Glutamatergic neuron (in vitro differentiated cells): ENCODE measurements around the gene COL24A1. TPM values are rescaled to one million over a fixed set of nuclear protein-coding genes. Genes with fewer than 3 reads are reported as not detected.
"Not testable (repeated sequence)": the region's sequence is repeated elsewhere in the genome, so short reads cannot be mapped to it uniquely, and the experiment has no call there.

Source experiments
- DNase-seq: peaks from one replicate; pipeline ENCODE4 v3.0.0; 2022
- H3K27ac Mint-ChIP-seq: one replicate; pipeline ENCODE4 v1.8.0; 2020; ENCODE audit warnings: mild to moderate bottlenecking, mixed read lengths, inconsistent platforms; ENCODE audit not compliant: unreplicated experiment
- H3K27me3 Mint-ChIP-seq: one replicate; pipeline ENCODE4 v1.8.0; 2020; ENCODE audit warnings: mild to moderate bottlenecking, moderate library complexity, mixed read lengths, inconsistent platforms; ENCODE audit not compliant: unreplicated experiment
- H3K36me3 Mint-ChIP-seq: one replicate; pipeline ENCODE4 v1.8.0; 2020; ENCODE audit warnings: mild to moderate bottlenecking, mixed read lengths, inconsistent platforms; ENCODE audit not compliant: unreplicated experiment
- H3K4me1 Mint-ChIP-seq: one replicate; pipeline ENCODE4 v1.8.0; 2020; ENCODE audit warnings: mild to moderate bottlenecking, low read depth, mixed read lengths, inconsistent platforms; ENCODE audit not compliant: unreplicated experiment
- H3K4me3 Mint-ChIP-seq: one replicate; pipeline ENCODE4 v1.8.0; 2020; ENCODE audit warnings: mild to moderate bottlenecking, mixed read lengths, inconsistent platforms; ENCODE audit not compliant: unreplicated experiment
- H3K9me3 Mint-ChIP-seq: one replicate; pipeline ENCODE4 v1.8.0; 2020; ENCODE audit warnings: mild to moderate bottlenecking, moderate library complexity, mixed read lengths, inconsistent platforms; ENCODE audit not compliant: unreplicated experiment
- total RNA-seq: library from RNA; stranded (reverse); fragmentation: NEBNext Ultra II Directional; extraction: Animal tissue kit (Norgen Biotek cat#: 25700); gene quantifications from one replicate; pipeline ENCODE4 v1.2.1, GENCODE V29; 2021; ENCODE audit not compliant: unreplicated experiment
- TF ChIP-seq, protein P1 (sequence below): fragments of 200-600 bp; sonication (generic); IDR thresholded peaks from one replicate; pipeline ENCODE4 v1.5.0; 2021; ENCODE audit not compliant: partially characterized antibody, unreplicated experiment

COL24A1 gene
- total RNA-seq, 1 donor from 2014 or later, result 0.15 TPM

DNA sequence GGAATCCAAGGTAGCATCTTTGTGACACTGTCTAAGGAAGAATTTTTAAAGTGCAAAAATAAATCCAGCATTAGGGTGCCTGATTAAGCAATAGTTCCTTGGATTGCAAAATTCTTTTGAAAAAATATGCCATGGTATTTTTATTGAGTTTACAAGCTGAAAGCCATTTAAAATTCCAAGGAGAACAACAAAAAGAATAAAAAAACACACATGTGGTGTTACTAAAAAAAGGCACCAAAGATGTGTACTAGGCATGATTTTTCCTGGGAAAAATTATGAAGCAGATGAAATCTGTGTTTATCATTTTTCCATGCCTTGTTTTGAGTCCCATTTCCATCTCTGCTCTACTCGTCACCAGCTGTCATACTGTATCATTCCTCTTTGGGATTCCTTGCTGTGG is 291.4 kb downstream of the COL24A1 start:
- TF ChIP-seq, protein P1, sequence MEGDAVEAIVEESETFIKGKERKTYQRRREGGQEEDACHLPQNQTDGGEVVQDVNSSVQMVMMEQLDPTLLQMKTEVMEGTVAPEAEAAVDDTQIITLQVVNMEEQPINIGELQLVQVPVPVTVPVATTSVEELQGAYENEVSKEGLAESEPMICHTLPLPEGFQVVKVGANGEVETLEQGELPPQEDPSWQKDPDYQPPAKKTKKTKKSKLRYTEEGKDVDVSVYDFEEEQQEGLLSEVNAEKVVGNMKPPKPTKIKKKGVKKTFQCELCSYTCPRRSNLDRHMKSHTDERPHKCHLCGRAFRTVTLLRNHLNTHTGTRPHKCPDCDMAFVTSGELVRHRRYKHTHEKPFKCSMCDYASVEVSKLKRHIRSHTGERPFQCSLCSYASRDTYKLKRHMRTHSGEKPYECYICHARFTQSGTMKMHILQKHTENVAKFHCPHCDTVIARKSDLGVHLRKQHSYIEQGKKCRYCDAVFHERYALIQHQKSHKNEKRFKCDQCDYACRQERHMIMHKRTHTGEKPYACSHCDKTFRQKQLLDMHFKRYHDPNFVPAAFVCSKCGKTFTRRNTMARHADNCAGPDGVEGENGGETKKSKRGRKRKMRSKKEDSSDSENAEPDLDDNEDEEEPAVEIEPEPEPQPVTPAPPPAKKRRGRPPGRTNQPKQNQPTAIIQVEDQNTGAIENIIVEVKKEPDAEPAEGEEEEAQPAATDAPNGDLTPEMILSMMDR, result no peak
- Mint-ChIP-seq H3K27ac (no peak overlapping the region), H3K4me1 (no peaks in the 10 kb centered on the region), H3K9me3 (no peaks in the 10 kb centered on the region), H3K36me3 (no peaks in the 10 kb centered on the region), H3K4me3 (no peak overlapping the region), H3K27me3 (no peaks in the 10 kb centered on the region)
- DNase-seq, result no peak

DNA sequence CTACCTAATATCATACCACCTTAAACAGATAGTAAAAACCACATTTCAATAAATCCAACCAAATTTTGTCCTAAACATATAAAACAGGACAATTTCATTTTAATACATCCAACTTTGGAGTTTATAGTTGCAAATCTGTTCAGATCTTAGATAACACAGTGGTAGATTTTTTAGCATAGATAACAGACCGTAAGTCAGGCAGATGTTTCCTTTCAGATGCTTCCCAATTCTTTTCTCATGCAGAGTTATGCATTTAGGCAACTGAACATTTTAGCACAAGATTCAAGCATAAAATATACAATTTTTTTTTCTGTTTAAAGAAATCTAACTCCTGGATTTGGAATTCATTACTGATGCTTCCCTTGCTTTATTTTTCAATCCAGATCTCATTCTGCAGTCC is 291.8 kb downstream of the COL24A1 start:
- H3K27ac Mint-ChIP-seq, result no peak overlapping the region
- TF ChIP-seq, protein P1, result no peak

DNA sequence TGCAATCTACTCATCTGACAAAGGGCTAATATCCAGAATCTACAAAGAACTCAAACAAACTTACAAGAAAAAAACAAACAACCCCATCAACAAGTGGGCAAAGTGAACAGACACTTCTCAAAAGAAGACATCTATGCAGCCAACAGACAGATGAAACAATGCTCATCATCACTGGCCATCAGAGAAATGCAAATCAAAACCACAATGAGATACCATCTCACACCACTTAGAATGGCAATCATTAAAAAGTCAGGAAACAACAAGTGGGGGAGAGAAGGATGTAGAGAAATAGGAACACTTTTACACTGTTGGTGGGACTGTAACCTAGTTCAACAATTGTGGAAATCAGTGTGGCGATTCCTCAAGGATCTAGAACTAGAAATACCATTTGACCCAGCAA is 292.9 kb downstream of the COL24A1 start:
- H3K27me3 Mint-ChIP-seq, H3K9me3 Mint-ChIP-seq, H3K36me3 Mint-ChIP-seq, DNase-seq, H3K4me3 Mint-ChIP-seq, H3K4me1 Mint-ChIP-seq, H3K27ac Mint-ChIP-seq: not testable (repeated sequence)

More for the DNA sequence above, 291.8 kb downstream of the COL24A1 start:
- Mint-ChIP-seq H3K4me1 (no peaks in the 10 kb centered on the region), H3K27me3 (no peaks in the 10 kb centered on the region), H3K9me3 (no peaks in the 10 kb centered on the region), H3K36me3 (no peaks in the 10 kb centered on the region), H3K4me3 (no peak overlapping the region)
- no peak for DNase-seq

DNA sequence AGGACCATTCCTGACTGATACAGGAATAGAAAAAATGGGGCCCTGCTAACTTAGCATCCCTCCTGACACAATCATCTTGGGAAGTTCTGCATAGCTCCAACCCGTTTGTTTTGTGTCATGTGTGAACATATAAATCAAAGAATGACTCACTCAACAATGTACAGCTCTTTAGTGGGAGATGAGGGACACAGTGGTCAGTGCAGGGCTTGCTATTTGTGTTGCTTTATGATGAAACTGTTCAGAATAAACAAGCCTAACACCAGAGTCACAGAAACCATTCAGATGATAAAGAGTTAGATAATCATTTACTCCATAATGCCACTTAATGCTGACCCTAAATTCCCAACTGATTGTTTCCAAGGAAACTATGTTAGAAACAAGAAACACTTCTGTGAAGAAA is 294.1 kb downstream of the COL24A1 start:
- TF ChIP-seq, protein P1, result no peak
- Mint-ChIP-seq H3K36me3 (no peaks in the 10 kb centered on the region), H3K27me3 (no peaks in the 10 kb centered on the region), H3K9me3 (no peaks in the 10 kb centered on the region), H3K4me3 (no peak overlapping the region), H3K27ac (no peak overlapping the region), H3K4me1 (no peaks in the 10 kb centered on the region)
- DNase-seq, result no peak

DNA sequence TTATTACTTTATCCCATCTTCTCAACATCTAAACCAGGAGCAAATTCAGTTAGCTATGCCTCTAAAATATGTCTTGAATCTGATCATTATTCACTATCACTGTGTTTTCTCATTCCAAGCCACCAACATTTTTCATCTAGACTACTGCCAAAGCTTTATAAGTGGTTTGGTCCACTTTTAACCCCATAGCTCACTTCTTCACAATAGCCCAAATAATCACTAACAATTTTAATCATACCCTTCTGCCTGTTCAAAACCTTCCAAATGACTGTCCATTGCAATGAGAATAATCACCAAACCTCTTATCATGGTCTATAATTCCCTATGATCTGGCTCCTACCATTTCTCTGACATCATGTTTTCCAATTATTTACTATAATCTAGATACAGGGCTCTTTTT is 298.6 kb downstream of the COL24A1 start:
- Mint-ChIP-seq H3K9me3 (no peaks in the 10 kb centered on the region), H3K36me3 (no peaks in the 10 kb centered on the region), H3K27ac (no peak overlapping the region), H3K4me1 (no peaks in the 10 kb centered on the region), H3K4me3 (no peak overlapping the region), H3K27me3 (no peaks in the 10 kb centered on the region)
- no peak for DNase-seq
- TF ChIP-seq, protein P1, result no peak

DNA sequence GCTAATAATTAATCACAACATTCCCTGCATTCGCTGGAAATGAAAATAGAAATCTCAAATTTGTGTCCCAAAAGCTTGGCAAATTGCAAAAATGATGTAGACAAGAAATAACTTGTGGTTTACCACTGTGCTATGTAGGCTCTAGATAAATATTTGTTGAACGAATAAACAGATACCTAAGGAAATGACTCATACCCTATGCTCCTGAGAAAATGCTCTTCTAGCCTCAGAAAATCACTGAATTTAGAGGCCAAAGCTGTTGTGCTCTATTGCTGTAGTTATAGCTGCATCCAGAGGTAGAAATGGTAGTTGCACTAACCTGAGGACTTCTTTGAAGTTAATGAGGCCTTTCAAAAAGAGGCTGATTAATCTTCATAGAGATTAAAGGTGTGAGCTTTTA is 306.3 kb downstream of the COL24A1 start:
- H3K4me3 Mint-ChIP-seq, result no peak overlapping the region
- H3K36me3 Mint-ChIP-seq, result no peaks in the 10 kb centered on the region

More for the DNA sequence above, 306.3 kb downstream of the COL24A1 start:
- Mint-ChIP-seq H3K9me3 (no peaks in the 10 kb centered on the region), H3K4me1 (no peaks in the 10 kb centered on the region), H3K27me3 (no peaks in the 10 kb centered on the region), H3K27ac (no peak overlapping the region)
- TF ChIP-seq, protein P1, result no peak
- no peak for DNase-seq
